SK-N-SH treated with all-trans-retinoic acid at 6 μM for 48 hours (cell line): ENCODE measurements around the gene BACH2.

ENCODE experiments used
- BACH2 ChIP-seq: fragments of 250-450 bp; sonication (Bioruptor Pico); IDR thresholded peaks from 2 replicates; pipeline ENCODE4 v1.9.0; 2021; ENCODE audit warnings: mild to moderate bottlenecking, borderline replicate concordance
- CSDC2 ChIP-seq: fragments of 250-450 bp; sonication (Bioruptor Pico); IDR thresholded peaks from 2 replicates; pipeline ENCODE4 v1.5.0; 2020; ENCODE audit warnings: mild to moderate bottlenecking, moderate library complexity
- ESRRG ChIP-seq: fragments of 250-450 bp; sonication (Bioruptor Pico); IDR thresholded peaks from 2 replicates; pipeline ENCODE4 v1.6.1; 2021; ENCODE audit warnings: mild to moderate bottlenecking
- GLIS3 ChIP-seq: fragments of 250-450 bp; sonication (Bioruptor Pico); IDR thresholded peaks from 2 replicates; pipeline ENCODE4 v1.5.0; 2020; ENCODE audit warnings: mild to moderate bottlenecking, moderate library complexity
- ISL1 ChIP-seq: fragments of 250-450 bp; sonication (Bioruptor Pico); IDR thresholded peaks from 2 replicates; pipeline ENCODE4 v2.1.2; 2022; ENCODE audit warnings: mild to moderate bottlenecking, moderate library complexity
- PPARA ChIP-seq: fragments of 250-450 bp; sonication (Bioruptor Pico); IDR thresholded peaks from 2 replicates; pipeline ENCODE4 v1.5.0; 2020; ENCODE audit warnings: mild to moderate bottlenecking, borderline replicate concordance
- RARB ChIP-seq: fragments of 250-450 bp; sonication (Bioruptor Pico); IDR thresholded peaks from 2 replicates; pipeline ENCODE4 v1.8.0; 2021; ENCODE audit warnings: mild to moderate bottlenecking, moderate library complexity
- SNAI2 ChIP-seq: fragments of 250-450 bp; sonication (Bioruptor Pico); IDR thresholded peaks from 2 replicates; pipeline ENCODE4 v1.5.0; 2020; ENCODE audit warnings: mild to moderate bottlenecking, moderate library complexity
- TCF4 ChIP-seq: fragments of 250-450 bp; sonication (Bioruptor Pico); IDR thresholded peaks from 2 replicates; pipeline ENCODE4 v1.8.0; 2021; ENCODE audit warnings: mild to moderate bottlenecking, moderate library complexity, borderline replicate concordance
- TOX ChIP-seq: fragments of 250-450 bp; sonication (Bioruptor Pico); IDR thresholded peaks from 2 replicates; pipeline ENCODE4 v1.8.0; 2021; ENCODE audit warnings: mild to moderate bottlenecking, moderate library complexity, borderline replicate concordance
- ZC3H10 ChIP-seq: fragments of 250-450 bp; sonication (Bioruptor Pico); IDR thresholded peaks from 2 replicates; pipeline ENCODE4 v1.5.1; 2021; ENCODE audit warnings: mild to moderate bottlenecking, moderate library complexity
- ZFP3 ChIP-seq: fragments of 250-450 bp; sonication (Bioruptor Pico); IDR thresholded peaks from 2 replicates; pipeline ENCODE4 v1.5.0; 2020; ENCODE audit warnings: mild to moderate bottlenecking, moderate library complexity
- ZNF70 ChIP-seq: fragments of 450-650 bp; formaldehyde crosslinking; IDR thresholded peaks from 2 replicates; pipeline ENCODE4 v1.5.0; 2020; ENCODE audit warnings: mild to moderate bottlenecking, moderate library complexity
- TF ChIP-seq, protein P1 (sequence below): fragments of 250-450 bp; sonication (Bioruptor Pico); IDR thresholded peaks from 2 replicates; pipeline ENCODE4 v1.5.1; 2020; ENCODE audit warnings: low read depth, mild to moderate bottlenecking, moderate library complexity

DNA sequence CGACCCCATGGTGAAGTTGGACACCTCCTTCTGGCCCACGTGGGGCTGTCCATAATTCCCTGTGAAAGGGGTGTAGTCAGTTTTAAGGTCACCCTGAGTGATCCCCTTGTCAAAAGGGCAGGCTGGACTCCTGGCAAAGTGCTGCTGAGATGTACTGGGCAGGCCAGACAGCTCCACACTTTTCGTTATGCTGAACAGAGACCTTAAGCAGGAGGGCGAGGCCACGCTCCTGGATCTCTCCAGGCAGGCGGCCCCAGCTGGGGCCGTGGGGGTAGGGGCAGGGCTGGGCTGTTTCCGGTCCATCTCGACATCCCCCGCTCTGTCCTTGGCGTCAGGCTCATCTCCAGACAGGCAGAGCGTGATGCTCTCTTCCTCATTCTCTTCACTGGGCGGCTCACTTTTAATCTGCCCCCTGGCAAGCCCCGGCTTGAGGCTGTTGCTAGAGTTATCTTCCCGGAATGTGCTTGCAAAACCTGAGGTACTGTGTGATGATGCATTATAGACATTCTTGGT is 345.7 kb downstream of the BACH2 start:
- TF ChIP-seq ZFP3 (CRISPR knock-in tag) (no peak), ESRRG (CRISPR knock-in tag) (no peak), ZNF70 (CRISPR knock-in tag) (no peak), ZC3H10 (CRISPR knock-in tag) (no peak), GLIS3 (CRISPR knock-in tag) (no peak), PPARA (CRISPR knock-in tag) (no peak), CSDC2 (CRISPR knock-in tag) (no peak), ISL1 (CRISPR knock-in tag) (no peak), SNAI2 (no peak), TOX (no peak), RARB (CRISPR knock-in tag) (no peak), TCF4 (CRISPR knock-in tag) (no peak), BACH2 (CRISPR knock-in tag) (no peak)
- TF ChIP-seq, protein P1, sequence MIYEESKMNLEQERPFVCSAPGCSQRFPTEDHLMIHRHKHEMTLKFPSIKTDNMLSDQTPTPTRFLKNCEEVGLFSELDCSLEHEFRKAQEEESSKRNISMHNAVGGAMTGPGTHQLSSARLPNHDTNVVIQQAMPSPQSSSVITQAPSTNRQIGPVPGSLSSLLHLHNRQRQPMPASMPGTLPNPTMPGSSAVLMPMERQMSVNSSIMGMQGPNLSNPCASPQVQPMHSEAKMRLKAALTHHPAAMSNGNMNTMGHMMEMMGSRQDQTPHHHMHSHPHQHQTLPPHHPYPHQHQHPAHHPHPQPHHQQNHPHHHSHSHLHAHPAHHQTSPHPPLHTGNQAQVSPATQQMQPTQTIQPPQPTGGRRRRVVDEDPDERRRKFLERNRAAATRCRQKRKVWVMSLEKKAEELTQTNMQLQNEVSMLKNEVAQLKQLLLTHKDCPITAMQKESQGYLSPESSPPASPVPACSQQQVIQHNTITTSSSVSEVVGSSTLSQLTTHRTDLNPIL (CRISPR knock-in tag) = no peak
